SK-N-SH (cell line): ENCODE data around the gene GPR55.

Source experiments
- CTCF ChIP-seq: fragments of 200-600 bp; sonication (generic); IDR thresholded peaks from 2 replicates; pipeline ENCODE4 v1.6.1; 2017; ENCODE audit warnings: antibody characterized with exemption, mild to moderate bottlenecking, moderate library complexity
- FOXM1 ChIP-seq: IDR thresholded peaks from 2 replicates; pipeline ENCODE4 v1.4.0; 2012; ENCODE audit warnings: low read depth, mild to moderate bottlenecking
- SMC3 ChIP-seq: IDR thresholded peaks from 2 replicates; pipeline ENCODE4 v1.6.1; 2012; ENCODE audit warnings: low read depth, low read length, improper control_type of control experiment
- TAF1 ChIP-seq: IDR thresholded peaks from 2 replicates; pipeline ENCODE4 v1.6.1; 2012; ENCODE audit warnings: low read depth, mild to moderate bottlenecking, low read length, moderate library complexity, borderline replicate concordance
- USF1 ChIP-seq: IDR thresholded peaks from 2 replicates; pipeline ENCODE4 v1.4.0; 2012; ENCODE audit warnings: low read depth, borderline replicate concordance

GRCh38 chr2:230933521-230934180 is 8.6 kb upstream of the GPR55 start:
- TF ChIP-seq CTCF: no peak
- TF ChIP-seq SMC3: no peak
- no peak for TF ChIP-seq TAF1
- no peak for TF ChIP-seq FOXM1
- no peak for TF ChIP-seq USF1
